KMS-11 (cell line): ENCODE measurements around the gene IL15.

ENCODE experiments used
- H2AFZ ChIP-seq: fragments of 200-600 bp; sonication (generic); 2 replicates; pipeline ENCODE4 v1.6.1; 2016; ENCODE audit warnings: antibody characterized with exemption, mixed run types, low read depth
- H3K27ac ChIP-seq: fragments of 200-600 bp; sonication (generic); 2 replicates; pipeline ENCODE4 v1.6.1; 2016; ENCODE audit warnings: mild to moderate bottlenecking, mixed run types
- H3K27me3 ChIP-seq: fragments of 200-600 bp; sonication (generic); 2 replicates; pipeline ENCODE4 v1.6.1; 2017; ENCODE audit warnings: mild to moderate bottlenecking, low read depth, mixed run types, moderate library complexity; ENCODE audit not compliant: insufficient read depth
- H3K36me3 ChIP-seq: fragments of 200-600 bp; sonication (generic); 2 replicates; pipeline ENCODE4 v1.6.1; 2017; ENCODE audit warnings: mild to moderate bottlenecking, mixed run types; ENCODE audit not compliant: insufficient read depth
- H3K4me1 ChIP-seq: fragments of 200-600 bp; sonication (generic); 2 replicates; pipeline ENCODE4 v1.6.1; 2016; ENCODE audit warnings: mild to moderate bottlenecking, low read depth, mixed run types; ENCODE audit not compliant: poor library complexity, severe bottlenecking
- H3K4me2 ChIP-seq: fragments of 200-600 bp; sonication (generic); 2 replicates; pipeline ENCODE4 v1.7.0; 2016; ENCODE audit warnings: mild to moderate bottlenecking, mixed run types
- H3K4me3 ChIP-seq: fragments of 200-600 bp; sonication (generic); IDR thresholded peaks from 2 replicates; pipeline ENCODE4 v1.6.1; 2017; ENCODE audit warnings: low read depth, low read length, mixed read lengths; ENCODE audit not compliant: insufficient read depth
- H3K79me2 ChIP-seq: fragments of 200-600 bp; sonication (generic); 2 replicates; pipeline ENCODE4 v1.6.1; 2016; ENCODE audit warnings: low read depth, mixed run types; ENCODE audit not compliant: insufficient read depth
- H3K9ac ChIP-seq: fragments of 200-600 bp; sonication (generic); 2 replicates; pipeline ENCODE4 v1.6.1; 2016; ENCODE audit warnings: mild to moderate bottlenecking, mixed run types
- H4K20me1 ChIP-seq: fragments of 200-600 bp; sonication (generic); 2 replicates; pipeline ENCODE4 v1.6.1; 2016; ENCODE audit warnings: mild to moderate bottlenecking, mixed run types; ENCODE audit not compliant: insufficient read depth
- TF ChIP-seq, protein P1 (sequence below): fragments of 200-600 bp; sonication (generic); conservative IDR thresholded peaks from 2 replicates; pipeline ENCODE4 v1.6.1; 2017; ENCODE audit warnings: low read depth, mild to moderate bottlenecking, antibody characterized with exemption, low read length, moderate library complexity, mixed read lengths

Gene IL15

DNA sequence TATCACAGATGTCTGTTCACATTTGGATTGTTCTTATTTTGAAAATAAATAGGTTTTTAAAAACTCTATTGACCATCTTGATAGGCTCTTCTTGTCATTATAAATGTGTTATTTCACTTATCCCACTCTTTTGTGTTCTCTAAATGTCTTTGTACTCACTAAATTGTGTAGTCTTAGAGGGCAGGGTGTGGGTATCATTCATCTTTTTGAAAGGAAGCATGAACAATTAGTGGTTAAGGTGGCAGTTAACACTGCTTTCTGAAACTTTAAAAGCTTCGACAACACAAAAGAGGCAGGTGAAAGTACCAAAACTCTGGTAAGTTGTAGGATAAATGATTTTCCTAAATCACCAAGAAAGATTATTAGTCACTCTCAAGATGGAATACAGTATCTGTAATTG, 83.2 kb downstream of the IL15 start:
- no peak overlapping the region for H3K27ac ChIP-seq
- no peaks in the 10 kb centered on the region for H3K36me3 ChIP-seq
- no peaks in the 10 kb centered on the region for H3K79me2 ChIP-seq
- no peak overlapping the region for H3K4me2 ChIP-seq
- no peaks in the 10 kb centered on the region for H4K20me1 ChIP-seq
- H3K27me3 ChIP-seq: no peaks in the 10 kb centered on the region
- no peak overlapping the region for H2AFZ ChIP-seq
- TF ChIP-seq, protein P1, sequence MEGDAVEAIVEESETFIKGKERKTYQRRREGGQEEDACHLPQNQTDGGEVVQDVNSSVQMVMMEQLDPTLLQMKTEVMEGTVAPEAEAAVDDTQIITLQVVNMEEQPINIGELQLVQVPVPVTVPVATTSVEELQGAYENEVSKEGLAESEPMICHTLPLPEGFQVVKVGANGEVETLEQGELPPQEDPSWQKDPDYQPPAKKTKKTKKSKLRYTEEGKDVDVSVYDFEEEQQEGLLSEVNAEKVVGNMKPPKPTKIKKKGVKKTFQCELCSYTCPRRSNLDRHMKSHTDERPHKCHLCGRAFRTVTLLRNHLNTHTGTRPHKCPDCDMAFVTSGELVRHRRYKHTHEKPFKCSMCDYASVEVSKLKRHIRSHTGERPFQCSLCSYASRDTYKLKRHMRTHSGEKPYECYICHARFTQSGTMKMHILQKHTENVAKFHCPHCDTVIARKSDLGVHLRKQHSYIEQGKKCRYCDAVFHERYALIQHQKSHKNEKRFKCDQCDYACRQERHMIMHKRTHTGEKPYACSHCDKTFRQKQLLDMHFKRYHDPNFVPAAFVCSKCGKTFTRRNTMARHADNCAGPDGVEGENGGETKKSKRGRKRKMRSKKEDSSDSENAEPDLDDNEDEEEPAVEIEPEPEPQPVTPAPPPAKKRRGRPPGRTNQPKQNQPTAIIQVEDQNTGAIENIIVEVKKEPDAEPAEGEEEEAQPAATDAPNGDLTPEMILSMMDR: no peak
- H3K4me3 ChIP-seq: no peak overlapping the region
- H3K9ac ChIP-seq: no peak overlapping the region
- no peaks in the 10 kb centered on the region for H3K4me1 ChIP-seq

- Histone ChIP-seq H4K20me1 (no peaks in the 10 kb centered on the region), H3K79me2 (no peaks in the 10 kb centered on the region), H3K27ac (no peak overlapping the region), H3K27me3 (no peaks in the 10 kb centered on the region), H3K9ac (no peak overlapping the region), H3K36me3 (no peaks in the 10 kb centered on the region), H3K4me1 (no peaks in the 10 kb centered on the region), H2AFZ (no peak overlapping the region), H3K4me2 (no peak overlapping the region), H3K4me3 (no peak overlapping the region)
- TF ChIP-seq, protein P1: no peak
Observed at GRCh38 chr4:141721174-141721573, 84.8 kb downstream of the IL15 start.

DNA sequence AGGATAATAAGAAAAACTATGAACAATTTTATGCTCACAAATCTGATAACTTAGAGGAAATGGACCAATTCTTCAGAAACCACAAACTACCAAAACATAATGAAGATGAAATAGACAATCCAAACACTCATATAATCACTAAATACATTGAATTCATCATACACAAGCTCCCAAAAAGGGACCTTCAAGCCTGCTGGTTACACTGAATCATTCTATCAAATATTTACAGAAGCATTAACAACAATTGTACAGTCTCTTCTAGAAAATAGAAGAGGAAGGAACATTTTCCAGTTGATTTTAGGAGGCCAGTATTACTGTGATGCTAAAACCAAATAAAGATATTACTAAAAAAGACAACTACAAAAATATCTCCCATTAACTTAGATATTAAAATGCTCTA, 88.3 kb downstream of the IL15 start:
- TF ChIP-seq, protein P1: no peak
- Histone ChIP-seq H3K79me2 (no peaks in the 10 kb centered on the region), H3K27ac (no peak overlapping the region), H3K9ac (no peak overlapping the region), H2AFZ (no peak overlapping the region), H3K4me3 (no peak overlapping the region), H3K4me1 (no peaks in the 10 kb centered on the region), H3K36me3 (no peaks in the 10 kb centered on the region), H4K20me1 (no peaks in the 10 kb centered on the region), H3K4me2 (no peak overlapping the region), H3K27me3 (no peaks in the 10 kb centered on the region)

DNA sequence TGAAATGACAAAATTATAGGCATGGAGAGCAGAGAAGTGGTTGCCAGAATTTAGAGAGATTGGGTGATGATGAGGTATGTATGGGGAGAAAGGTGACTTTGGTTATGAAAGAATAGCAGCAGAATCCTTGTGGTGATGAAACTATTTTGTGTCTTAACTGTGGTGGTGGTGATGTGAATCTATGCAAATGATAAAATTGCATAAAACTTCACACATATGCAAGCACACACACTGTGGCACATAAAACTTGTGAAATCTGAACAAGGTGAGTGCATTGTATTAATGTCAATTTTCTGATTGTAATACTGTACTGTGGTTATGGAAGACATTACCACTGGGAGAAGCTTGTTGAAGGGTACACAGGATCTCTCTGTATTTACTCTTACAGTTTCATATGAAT, 91.0 kb downstream of the IL15 start:
- TF ChIP-seq, protein P1: no peak

More for the DNA sequence above, 91.0 kb downstream of the IL15 start:
- Histone ChIP-seq H3K4me2 (no peak overlapping the region), H3K4me3 (no peak overlapping the region), H3K4me1 (no peaks in the 10 kb centered on the region), H3K36me3 (no peaks in the 10 kb centered on the region), H3K9ac (no peak overlapping the region), H3K27ac (no peak overlapping the region), H2AFZ (no peak overlapping the region), H3K79me2 (no peaks in the 10 kb centered on the region), H4K20me1 (no peaks in the 10 kb centered on the region), H3K27me3 (no peaks in the 10 kb centered on the region)
